ENCODE results near the gene ZNF700. TPM values are rescaled to one million over a fixed set of nuclear protein-coding genes. Genes with fewer than 3 reads are reported as not detected.

Gene ZNF700
- total RNA-seq, 1 experiment from 2014 or later: 9.3 TPM

DNA sequence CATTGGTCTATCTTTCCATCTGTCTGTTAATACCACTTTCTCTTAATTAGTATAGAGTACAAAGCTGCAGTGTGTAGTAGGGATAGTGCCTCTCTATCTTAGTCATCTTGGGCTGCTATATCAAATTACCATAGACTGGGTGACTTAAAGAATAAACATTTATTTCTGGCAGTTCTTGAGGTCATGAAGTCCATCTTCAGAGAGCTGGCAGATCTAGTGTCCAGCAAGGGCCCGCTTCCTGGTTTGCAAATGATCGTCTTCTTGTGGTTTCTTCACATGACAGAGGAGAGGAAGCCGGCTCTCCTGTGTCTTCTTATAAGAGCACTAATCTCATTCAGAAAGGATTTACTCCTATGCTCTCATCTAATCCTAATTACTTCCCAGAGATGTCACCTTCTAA is 6.1 kb downstream of the ZNF700 start:
- CTCF ChIA-PET: no interaction called here
- no TSS peak for BruUV-seq (replicated peaks)

DNA sequence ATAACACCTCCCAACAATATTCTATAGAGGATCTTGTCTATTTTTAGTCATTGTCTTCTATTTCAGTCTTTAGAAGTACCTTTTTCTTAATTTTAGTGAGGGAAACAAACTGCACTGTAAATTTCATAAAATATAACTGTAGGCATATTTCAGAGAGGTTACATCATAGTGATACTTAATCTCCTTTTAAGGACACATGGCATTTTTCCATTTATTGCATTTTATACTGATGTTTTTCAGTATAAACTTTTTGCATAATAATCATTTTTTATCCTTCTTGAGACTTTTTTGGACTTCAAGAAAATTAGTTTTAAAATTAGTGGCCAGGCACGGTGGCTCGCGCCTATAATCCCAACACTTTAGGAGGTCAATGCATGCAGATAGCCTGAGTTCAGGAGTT is 6.6 kb downstream of the ZNF700 start:
- Histone ChIP-seq H3K9me3 (ENCODE audit: control insufficient read depth in 1 of 2, insufficient read depth in 1 of 2, low read depth in 1 of 2, low read length in 2 of 2) (peaks cover 0 to 15% of the 10 kb centered on the region in 2 experiments; a peak in 2 of 4 replicates), H3K4me3 (replicated peaks in 1 of 2; ENCODE audit: low read depth in 1 of 2, low read length in 2 of 2) (no peak overlapping the region), H3K79me2 (ENCODE audit: insufficient read depth, low read length) (peaks cover 62% of the 10 kb centered on the region), H3K4me1 (ENCODE audit: control insufficient read depth in 1 of 2, insufficient read depth in 2 of 2, low read length in 2 of 2) (no peaks in the 10 kb centered on the region), H3K4me2 (ENCODE audit: low read length) (no peak overlapping the region), H3K27me3 (ENCODE audit: insufficient read depth, low read length) (no peaks in the 10 kb centered on the region), H3K36me3 (ENCODE audit: control insufficient read depth in 1 of 2, insufficient read depth in 2 of 2, low read length in 2 of 2) (0 out of 4 replicates have a peak, but pooled peaks cover 0 to 9% of the 10 kb centered on the region in 2 experiments), H3K9ac (ENCODE audit: low read length) (no peak overlapping the region), H3K9me2 (ENCODE audit: insufficient read depth) (no peaks in the 10 kb centered on the region), H2AFZ (ENCODE audit: low read depth, low read length, poor library complexity, severe bottlenecking) (no peak overlapping the region), H4K20me1 (ENCODE audit: insufficient read depth) (no peaks in the 10 kb centered on the region), H3K27ac (ENCODE audit: low read depth, low read length) (no peak overlapping the region)
- no TSS peak for BruUV-seq (replicated peaks)
- intact Hi-C loops (cut with micrococcal nuclease): no loop called here
- no peak for DNase-seq (ENCODE audit: low read depth, low spot score)
- RAD21 ChIA-PET (ENCODE audit: low non-redundant PET in 1 of 2, low total read pairs in 2 of 2, uncharacterized antibody in 2 of 2, unreplicated experiment in 2 of 2): no interaction called here
- TF ChIP-seq, protein P1, sequence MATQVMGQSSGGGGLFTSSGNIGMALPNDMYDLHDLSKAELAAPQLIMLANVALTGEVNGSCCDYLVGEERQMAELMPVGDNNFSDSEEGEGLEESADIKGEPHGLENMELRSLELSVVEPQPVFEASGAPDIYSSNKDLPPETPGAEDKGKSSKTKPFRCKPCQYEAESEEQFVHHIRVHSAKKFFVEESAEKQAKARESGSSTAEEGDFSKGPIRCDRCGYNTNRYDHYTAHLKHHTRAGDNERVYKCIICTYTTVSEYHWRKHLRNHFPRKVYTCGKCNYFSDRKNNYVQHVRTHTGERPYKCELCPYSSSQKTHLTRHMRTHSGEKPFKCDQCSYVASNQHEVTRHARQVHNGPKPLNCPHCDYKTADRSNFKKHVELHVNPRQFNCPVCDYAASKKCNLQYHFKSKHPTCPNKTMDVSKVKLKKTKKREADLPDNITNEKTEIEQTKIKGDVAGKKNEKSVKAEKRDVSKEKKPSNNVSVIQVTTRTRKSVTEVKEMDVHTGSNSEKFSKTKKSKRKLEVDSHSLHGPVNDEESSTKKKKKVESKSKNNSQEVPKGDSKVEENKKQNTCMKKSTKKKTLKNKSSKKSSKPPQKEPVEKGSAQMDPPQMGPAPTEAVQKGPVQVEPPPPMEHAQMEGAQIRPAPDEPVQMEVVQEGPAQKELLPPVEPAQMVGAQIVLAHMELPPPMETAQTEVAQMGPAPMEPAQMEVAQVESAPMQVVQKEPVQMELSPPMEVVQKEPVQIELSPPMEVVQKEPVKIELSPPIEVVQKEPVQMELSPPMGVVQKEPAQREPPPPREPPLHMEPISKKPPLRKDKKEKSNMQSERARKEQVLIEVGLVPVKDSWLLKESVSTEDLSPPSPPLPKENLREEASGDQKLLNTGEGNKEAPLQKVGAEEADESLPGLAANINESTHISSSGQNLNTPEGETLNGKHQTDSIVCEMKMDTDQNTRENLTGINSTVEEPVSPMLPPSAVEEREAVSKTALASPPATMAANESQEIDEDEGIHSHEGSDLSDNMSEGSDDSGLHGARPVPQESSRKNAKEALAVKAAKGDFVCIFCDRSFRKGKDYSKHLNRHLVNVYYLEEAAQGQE (IDR thresholded peaks at IDR 0.05; ENCODE audit: low read depth): no peak
- TF ChIP-seq JUND (IDR thresholded peaks at IDR 0.05) (no peak), CEBPB (IDR thresholded peaks at IDR 0.05; ENCODE audit: low read depth) (no peak), SIN3A (IDR thresholded peaks at IDR 0.05; ENCODE audit: low read depth) (no peak), SRF (IDR thresholded peaks at IDR 0.05; ENCODE audit: low read depth) (no peak), CBX3 (IDR thresholded peaks at IDR 0.05; ENCODE audit: low read depth) (no peak), RAD21 (IDR thresholded peaks at IDR 0.05; ENCODE audit: low read depth) (no peak), FOSL1 (IDR thresholded peaks at IDR 0.05; ENCODE audit: low read depth) (no peak), POLR2A (IDR thresholded peaks at IDR 0.05; ENCODE audit: borderline replicate concordance, extremely low read depth, insufficient read depth, insufficient read length) (no peak), POLR2AphosphoS5 (IDR thresholded peaks at IDR 0.05; ENCODE audit: low read depth, low read length) (no peak), YY1 (IDR thresholded peaks at IDR 0.05; ENCODE audit: extremely low read depth, insufficient replicate concordance, low read depth, low read length) (no peak), SP1 (IDR thresholded peaks at IDR 0.05; ENCODE audit: low read depth) (no peak)
- TF ChIP-seq, protein P2, sequence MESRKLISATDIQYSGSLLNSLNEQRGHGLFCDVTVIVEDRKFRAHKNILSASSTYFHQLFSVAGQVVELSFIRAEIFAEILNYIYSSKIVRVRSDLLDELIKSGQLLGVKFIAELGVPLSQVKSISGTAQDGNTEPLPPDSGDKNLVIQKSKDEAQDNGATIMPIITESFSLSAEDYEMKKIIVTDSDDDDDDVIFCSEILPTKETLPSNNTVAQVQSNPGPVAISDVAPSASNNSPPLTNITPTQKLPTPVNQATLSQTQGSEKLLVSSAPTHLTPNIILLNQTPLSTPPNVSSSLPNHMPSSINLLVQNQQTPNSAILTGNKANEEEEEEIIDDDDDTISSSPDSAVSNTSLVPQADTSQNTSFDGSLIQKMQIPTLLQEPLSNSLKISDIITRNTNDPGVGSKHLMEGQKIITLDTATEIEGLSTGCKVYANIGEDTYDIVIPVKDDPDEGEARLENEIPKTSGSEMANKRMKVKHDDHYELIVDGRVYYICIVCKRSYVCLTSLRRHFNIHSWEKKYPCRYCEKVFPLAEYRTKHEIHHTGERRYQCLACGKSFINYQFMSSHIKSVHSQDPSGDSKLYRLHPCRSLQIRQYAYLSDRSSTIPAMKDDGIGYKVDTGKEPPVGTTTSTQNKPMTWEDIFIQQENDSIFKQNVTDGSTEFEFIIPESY (IDR thresholded peaks at IDR 0.05; ENCODE audit: extremely low read depth, insufficient replicate concordance, low read length): no peak
- CTCF ChIA-PET: no interaction called here
- POLR2A ChIA-PET: no interaction called here
- ATAC-seq: no peak

More for the DNA sequence above, 6.1 kb downstream of the ZNF700 start:
- DNase-seq (ENCODE audit: low read depth, low spot score) (no peak), ATAC-seq (no peak)
- Histone ChIP-seq H3K4me3 (replicated peaks in 1 of 2; ENCODE audit: low read depth in 1 of 2, low read length in 2 of 2) (no peak overlapping the region), H3K9me3 (ENCODE audit: control insufficient read depth in 1 of 2, insufficient read depth in 1 of 2, low read depth in 1 of 2, low read length in 2 of 2) (peaks cover 0 to 15% of the 10 kb centered on the region in 2 experiments; a peak in 2 of 4 replicates), H3K9me2 (ENCODE audit: insufficient read depth) (no peaks in the 10 kb centered on the region), H3K4me2 (ENCODE audit: low read length) (no peak overlapping the region), H3K27me3 (ENCODE audit: insufficient read depth, low read length) (no peaks in the 10 kb centered on the region), H3K4me1 (ENCODE audit: control insufficient read depth in 1 of 2, insufficient read depth in 2 of 2, low read length in 2 of 2) (peaks cover 0 to 2% of the 10 kb centered on the region in 2 experiments; a peak in 1 of 4 replicates), H3K79me2 (ENCODE audit: insufficient read depth, low read length) (peaks cover 67% of the 10 kb centered on the region), H3K27ac (ENCODE audit: low read depth, low read length) (no peak overlapping the region), H3K9ac (ENCODE audit: low read length) (no peak overlapping the region), H2AFZ (ENCODE audit: low read depth, low read length, poor library complexity, severe bottlenecking) (no peak overlapping the region), H4K20me1 (ENCODE audit: insufficient read depth) (no peaks in the 10 kb centered on the region), H3K36me3 (ENCODE audit: control insufficient read depth in 1 of 2, insufficient read depth in 2 of 2, low read length in 2 of 2) (0 out of 4 replicates have a peak, but pooled peaks cover 0 to 9% of the 10 kb centered on the region in 2 experiments)
- RAD21 ChIA-PET (ENCODE audit: low non-redundant PET in 1 of 2, low total read pairs in 2 of 2, uncharacterized antibody in 2 of 2, unreplicated experiment in 2 of 2): no interaction called here
- TF ChIP-seq JUND (IDR thresholded peaks at IDR 0.05) (no peak), EZH2phosphoT487 (IDR thresholded peaks at IDR 0.05; ENCODE audit: borderline replicate concordance) (no peak), ZNF274 (IDR thresholded peaks at IDR 0.05; ENCODE audit: low read depth, low read length) (no peak), SRF (IDR thresholded peaks at IDR 0.05; ENCODE audit: low read depth) (no peak), EZH2 (IDR thresholded peaks at IDR 0.05) (no peak), POLR2A (IDR thresholded peaks at IDR 0.05; ENCODE audit: borderline replicate concordance, extremely low read depth, insufficient read depth, insufficient read length) (no peak), YY1 (IDR thresholded peaks at IDR 0.05; ENCODE audit: extremely low read depth, insufficient replicate concordance, low read depth, low read length) (no peak)
- POLR2A ChIA-PET: no interaction called here
- intact Hi-C loops (cut with micrococcal nuclease): no loop called here
